ENCODE data around the gene NOP53. TPM values are rescaled to one million over a fixed set of nuclear protein-coding genes. Genes with fewer than 3 reads are reported as not detected.

NOP53 gene
- total RNA-seq, 4 donors from 2014 or later: 350 to 500 (median 454) TPM

- H3K4me3 ChIP-seq: no peak overlapping the region
- no peaks in the 10 kb centered on the region for H3K27me3 ChIP-seq
- WGBS: 93% methylated on average over 26 of the region's 27 CpGs
- DNase-seq (ENCODE audit: extremely low spot score): no peak
- no peak overlapping the region for H3K27ac ChIP-seq (replicated peaks in 1 of 4)
- intact Hi-C loops (cut with DNase I): no loop called here
- no peak for TF ChIP-seq EP300 (IDR thresholded peaks at IDR 0.05)
- no peak for TF ChIP-seq POLR2A (IDR thresholded peaks at IDR 0.05; ENCODE audit: low read depth)
- no peak for TF ChIP-seq CTCF (IDR thresholded peaks at IDR 0.05)
- TF ChIP-seq POLR2AphosphoS5 (IDR thresholded peaks at IDR 0.05): no peak
- peaks cover 82 to 100% (median 100%) of the 10 kb centered on the region in 4 donors for H3K36me3 ChIP-seq
- H3K4me1 ChIP-seq: peaks cover 3 to 27% (median 12%) of the 10 kb centered on the region in 4 donors
- H3K9me3 ChIP-seq: no peaks in the 10 kb centered on the region
Measured at GRCh38 chr19:47752440-47753211, 7.3 kb downstream of the NOP53 start.

- WGBS: 92% methylated on average over 18 of the region's 37 CpGs
Measured at GRCh38 chr19:47754206-47755064, 9.1 kb downstream of the NOP53 start.

GRCh38 chr19:47755065-47755761 is 9.9 kb downstream of the NOP53 start:
- Histone ChIP-seq H3K4me1 (peaks cover 0 to 3% (median 0%) of the 10 kb centered on the region in 4 donors), H3K27me3 (no peaks in the 10 kb centered on the region), H3K4me3 (no peak overlapping the region), H3K9me3 (no peaks in the 10 kb centered on the region), H3K27ac (replicated peaks in 1 of 4) (no peak overlapping the region), H3K36me3 (peaks cover 88 to 100% (median 98%) of the 10 kb centered on the region in 4 donors)
- intact Hi-C loops (cut with DNase I): no loop called here
- 91% methylated on average over 10 of the region's 36 CpGs for WGBS
- TF ChIP-seq EP300 (IDR thresholded peaks at IDR 0.05) (no peak), POLR2AphosphoS5 (IDR thresholded peaks at IDR 0.05) (no peak), POLR2A (IDR thresholded peaks at IDR 0.05; ENCODE audit: low read depth) (no peak), CTCF (IDR thresholded peaks at IDR 0.05) (no peak)
- no peak for DNase-seq (ENCODE audit: extremely low spot score)

More at GRCh38 chr19:47754206-47755064, 9.1 kb downstream of the NOP53 start:
- no peak for DNase-seq (ENCODE audit: extremely low spot score)
- Histone ChIP-seq H3K4me1 (peaks cover 0 to 10% (median 4%) of the 10 kb centered on the region in 4 donors), H3K4me3 (no peak overlapping the region), H3K27me3 (no peaks in the 10 kb centered on the region), H3K9me3 (no peaks in the 10 kb centered on the region), H3K27ac (replicated peaks in 1 of 4) (no peak overlapping the region), H3K36me3 (peaks cover 95 to 100% (median 99%) of the 10 kb centered on the region in 4 donors)
- intact Hi-C loops (cut with DNase I): no loop called here
- no peak for TF ChIP-seq CTCF (IDR thresholded peaks at IDR 0.05)
- TF ChIP-seq POLR2A (IDR thresholded peaks at IDR 0.05; ENCODE audit: low read depth): no peak
- no peak for TF ChIP-seq EP300 (IDR thresholded peaks at IDR 0.05)

GRCh38 chr19:47755762-47756626 is 10.6 kb downstream of the NOP53 start:
- TF ChIP-seq POLR2AphosphoS5 (IDR thresholded peaks at IDR 0.05) (no peak), CTCF (IDR thresholded peaks at IDR 0.05) (no peak), POLR2A (IDR thresholded peaks at IDR 0.05; ENCODE audit: low read depth) (no peak), EP300 (IDR thresholded peaks at IDR 0.05) (no peak)
- intact Hi-C loops (cut with DNase I): no loop called here
- peaks cover 80 to 99% (median 94%) of the 10 kb centered on the region in 4 donors for H3K36me3 ChIP-seq

More at GRCh38 chr19:47755762-47756626, 10.6 kb downstream of the NOP53 start:
- no peaks in the 10 kb centered on the region for H3K27me3 ChIP-seq
- H3K4me3 ChIP-seq: no peak overlapping the region
- 93% methylated on average over 19 of the region's 28 CpGs for WGBS
- H3K4me1 ChIP-seq: no peaks in the 10 kb centered on the region
- no peak overlapping the region for H3K27ac ChIP-seq (replicated peaks in 1 of 4)
- H3K9me3 ChIP-seq: no peaks in the 10 kb centered on the region
- no peak for DNase-seq (ENCODE audit: extremely low spot score)
